NCI-H1417 (cell line): ENCODE data around the gene STIM2.
"Not testable (repeated sequence)": the region's sequence is repeated elsewhere in the genome, so short reads cannot be mapped to it uniquely, and the experiment has no call there.

Experiments
- DNase-seq, 3 experiments: peaks; one replicate each; lab custom pipeline; 2025; lab: John Stamatoyannopoulos, UW

Gene STIM2

DNA sequence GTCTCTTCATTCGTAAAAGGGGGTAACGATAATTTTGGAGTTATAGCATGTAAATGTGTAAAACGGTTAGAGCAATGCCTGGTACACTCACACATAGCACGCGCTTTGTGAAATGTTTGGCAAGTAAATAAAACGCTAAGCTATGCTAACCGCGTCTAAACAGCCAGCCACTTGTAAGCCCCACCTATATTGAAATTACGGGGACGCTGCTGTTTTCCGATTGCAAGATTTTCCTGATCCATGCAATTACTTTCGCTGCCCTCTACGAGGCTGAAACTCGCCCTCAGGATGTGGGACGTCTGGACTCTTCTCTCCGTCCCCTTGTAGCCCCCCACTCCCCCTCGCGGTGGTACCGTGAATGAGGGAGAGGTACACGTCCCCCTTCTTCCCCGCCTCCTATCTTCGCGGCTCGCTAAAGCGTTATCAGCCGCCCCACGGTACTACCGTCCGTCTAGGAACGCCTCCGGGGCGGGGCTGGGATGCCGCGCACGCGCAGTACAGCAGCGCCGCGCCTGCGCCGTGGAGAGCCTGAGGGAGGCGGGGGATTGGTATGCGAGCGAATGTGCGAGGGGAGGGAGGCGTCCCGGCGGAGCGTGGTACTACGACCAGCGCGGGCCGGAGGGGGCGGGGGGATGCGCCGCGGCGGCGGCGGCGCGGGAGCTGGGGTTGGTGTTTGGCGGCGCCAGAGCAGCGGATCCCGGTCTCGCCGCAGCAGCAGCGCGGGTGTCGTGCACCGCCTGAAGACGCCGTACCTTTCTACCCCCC, at the start of gene STIM2:
Gene STIM2, plus strand, starts transcription at position 685 of the 765 bp plus-strand sequence.
- DNase-seq = peak; percentile 97 to 99 (median 98)

- DNase-seq = not testable (repeated sequence)
Measured at GRCh38 chr4:26811571-26811970, 49.1 kb upstream of the STIM2 start.

GRCh38 chr4:26812049-26812714, 48.5 kb upstream of the STIM2 start:
- no peak for DNase-seq

- no peak for DNase-seq
Measured at GRCh38 chr4:26813698-26814097, 46.9 kb upstream of the STIM2 start.

DNA sequence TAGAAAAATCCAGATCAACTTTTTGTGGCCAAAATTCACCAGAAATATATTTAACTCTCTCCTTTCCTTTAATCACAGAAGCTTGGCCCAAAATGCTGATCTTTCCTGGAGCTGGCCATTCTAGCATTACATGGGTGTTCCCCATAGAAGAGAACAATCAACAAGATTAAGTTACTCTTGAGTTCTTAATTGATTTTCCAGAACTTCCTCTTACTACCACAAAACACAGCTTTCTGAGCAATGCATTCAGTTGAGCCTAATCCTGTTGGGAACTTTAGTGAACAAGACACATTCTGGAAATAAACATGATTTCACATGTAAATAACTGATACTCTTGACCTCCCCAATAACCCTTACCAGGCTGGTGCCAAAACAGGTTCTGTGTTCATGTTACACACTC, 45.4 kb upstream of the STIM2 start:
- DNase-seq = no peak

- peak in 2 of 3 experiments; percentile 3 to 33 for DNase-seq
Measured at GRCh38 chr4:26815706-26816105, 44.9 kb upstream of the STIM2 start.

DNA sequence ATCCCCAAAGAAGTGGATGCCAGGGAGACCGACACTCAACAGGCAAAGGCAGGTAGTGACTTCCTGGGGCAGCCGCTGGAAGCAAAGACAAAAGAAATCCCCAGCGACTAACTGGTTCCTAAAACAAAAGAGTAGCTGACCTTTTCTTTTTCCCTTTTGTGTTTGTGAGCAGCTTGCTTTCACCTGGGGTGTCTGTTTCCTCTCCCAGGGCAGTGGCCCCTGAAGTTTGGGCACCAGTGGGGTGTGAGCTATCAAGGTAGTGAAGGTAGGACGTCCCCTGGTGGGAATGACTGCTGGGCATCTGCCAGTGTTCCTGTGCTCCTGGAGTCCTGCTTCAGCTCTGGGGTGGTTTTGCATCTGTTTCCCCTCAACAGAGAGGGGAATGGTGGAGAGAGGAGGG, 41.6 kb upstream of the STIM2 start:
- peak in 2 of 3 experiments; percentile 46 to 68 for DNase-seq

DNA sequence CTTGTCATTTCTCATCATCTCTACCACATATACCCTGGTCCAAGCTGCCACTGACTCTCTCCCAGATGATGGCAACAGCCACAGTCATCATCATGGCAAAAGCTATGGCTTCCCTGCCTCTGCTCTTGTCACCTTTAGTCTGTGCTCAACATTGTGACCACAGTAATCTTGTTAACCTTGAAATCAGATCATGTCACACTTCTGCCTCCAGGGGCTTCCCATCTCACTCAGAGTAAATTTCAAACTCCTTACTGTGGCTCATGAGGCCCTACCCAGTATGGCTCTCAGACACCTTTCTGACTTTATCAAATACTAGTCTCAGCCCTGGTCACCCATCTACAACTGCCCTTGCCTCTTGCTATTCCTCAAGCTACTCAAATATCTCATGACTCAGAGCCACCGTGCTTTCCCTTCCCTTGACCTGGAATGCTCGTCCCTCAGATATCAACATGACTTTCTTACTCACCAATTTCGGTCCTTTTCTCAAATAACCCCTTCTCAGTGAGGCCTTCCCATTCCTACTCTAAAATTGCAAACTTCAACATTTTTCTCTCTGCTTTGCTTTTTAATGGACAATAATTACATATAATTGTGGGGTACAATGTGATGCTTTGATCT, 41.1 kb upstream of the STIM2 start:
- peak in 2 of 3 experiments; percentile 25 to 35 for DNase-seq

- DNase-seq = no peak
Measured at GRCh38 chr4:26820346-26820745, 40.3 kb upstream of the STIM2 start.

DNA sequence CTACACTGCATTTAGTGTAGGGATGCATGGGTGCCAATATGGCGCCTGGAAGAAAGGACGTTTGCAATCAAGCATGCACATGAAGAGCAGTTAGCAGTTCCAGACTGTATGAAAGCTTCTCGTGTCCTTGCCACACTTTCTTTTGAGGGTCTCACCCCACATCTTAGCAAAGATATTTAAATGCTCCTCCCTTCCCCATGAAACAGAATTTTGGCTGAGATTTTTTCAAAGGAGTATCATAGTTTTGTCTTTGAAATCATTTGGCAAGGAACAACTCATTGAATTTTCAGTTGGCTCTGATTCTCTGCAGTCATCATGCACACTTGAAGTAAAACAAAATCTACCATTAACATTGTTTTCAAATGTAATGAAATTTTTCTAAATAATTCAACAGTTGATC, 39.6 kb upstream of the STIM2 start:
- DNase-seq = no peak

GRCh38 chr4:26821677-26822503, 38.8 kb upstream of the STIM2 start:
- DNase-seq = no peak

DNA sequence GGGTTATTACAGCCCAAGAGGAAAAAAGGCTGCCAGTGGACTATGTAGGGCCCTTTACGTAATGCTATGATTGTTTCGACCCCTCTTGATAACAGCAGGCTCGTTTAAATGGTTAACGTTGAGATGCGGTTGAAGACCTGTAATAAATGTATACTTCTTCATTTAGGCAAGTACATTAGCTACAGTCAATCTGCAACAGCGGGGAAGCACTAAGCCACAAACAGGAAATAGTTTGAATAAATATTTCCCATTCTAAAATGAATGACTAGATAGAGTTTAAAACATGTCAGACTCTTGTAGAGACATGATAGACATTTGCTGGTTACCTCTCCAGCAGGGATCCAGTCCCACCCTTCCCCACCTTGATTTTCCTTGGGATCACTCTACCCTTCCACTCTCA, 38.1 kb upstream of the STIM2 start:
- no peak for DNase-seq

DNA sequence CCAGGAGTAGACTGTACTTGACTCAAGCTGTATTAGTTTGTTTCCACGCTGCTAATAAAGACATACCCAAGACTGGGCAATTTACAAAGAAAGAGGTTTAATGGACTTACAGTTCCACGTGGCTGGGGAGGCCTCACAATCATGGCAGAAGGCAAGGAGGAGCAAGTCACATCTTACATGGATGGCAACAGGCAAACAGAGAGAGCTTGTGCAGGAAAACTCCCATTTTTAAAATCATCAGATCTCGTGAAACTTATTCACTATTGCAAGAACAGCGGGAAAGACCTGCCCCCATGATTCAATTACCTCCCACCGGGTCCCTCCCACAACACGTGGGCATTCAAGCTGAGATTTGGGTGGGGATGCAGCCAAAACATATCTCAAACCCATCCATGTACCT, 37.7 kb upstream of the STIM2 start:
- not testable (repeated sequence) for DNase-seq

- DNase-seq = no peak
Measured at GRCh38 chr4:26823583-26823982, 37.1 kb upstream of the STIM2 start.

GRCh38 chr4:26824667-26825066, 36.0 kb upstream of the STIM2 start:
- DNase-seq = no peak

DNA sequence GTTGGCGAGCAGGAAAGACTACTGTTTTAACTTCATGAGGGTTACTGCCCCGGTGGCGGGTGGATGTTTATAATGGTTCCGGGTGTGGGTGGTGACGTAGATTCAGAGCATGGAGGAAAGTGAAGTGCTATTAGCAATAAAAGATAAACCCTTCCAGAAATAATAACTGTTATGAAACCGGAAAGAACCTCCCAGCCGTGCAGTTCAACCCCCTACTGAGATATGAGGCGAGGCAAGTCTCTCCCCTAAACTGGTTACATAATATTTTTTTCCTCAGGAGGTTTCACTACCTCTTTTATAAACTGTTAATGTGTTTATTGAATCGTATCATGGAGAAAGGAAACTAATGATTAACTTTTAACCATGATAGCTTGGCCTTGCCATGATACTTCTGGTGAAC, 33.9 kb upstream of the STIM2 start:
- DNase-seq = peak in 2 of 3 experiments; percentile 1 to 3

GRCh38 chr4:26827336-26827735, 33.3 kb upstream of the STIM2 start:
- DNase-seq = not testable (repeated sequence)

DNA sequence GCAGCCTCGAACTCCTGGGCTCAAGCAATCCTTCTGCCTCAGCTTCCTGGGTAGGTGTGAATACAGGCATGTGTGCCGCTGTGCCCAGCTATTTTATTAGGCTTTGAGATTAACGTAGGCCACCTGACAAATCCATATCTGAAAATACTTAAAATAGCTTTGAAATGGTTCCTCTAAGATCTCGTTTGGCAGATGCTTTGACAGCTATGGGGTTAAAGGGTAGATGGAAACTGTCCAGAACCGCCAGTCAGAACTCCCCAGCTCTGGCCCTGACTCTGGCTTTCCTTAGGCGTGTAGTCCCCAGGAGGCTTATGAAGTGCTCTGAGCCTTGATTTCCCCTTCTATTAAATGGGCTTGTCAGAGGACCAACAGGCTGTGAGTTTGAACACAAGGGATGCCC, 32.8 kb upstream of the STIM2 start:
- no peak for DNase-seq

GRCh38 chr4:26829018-26829417, 31.6 kb upstream of the STIM2 start:
- no peak for DNase-seq

DNA sequence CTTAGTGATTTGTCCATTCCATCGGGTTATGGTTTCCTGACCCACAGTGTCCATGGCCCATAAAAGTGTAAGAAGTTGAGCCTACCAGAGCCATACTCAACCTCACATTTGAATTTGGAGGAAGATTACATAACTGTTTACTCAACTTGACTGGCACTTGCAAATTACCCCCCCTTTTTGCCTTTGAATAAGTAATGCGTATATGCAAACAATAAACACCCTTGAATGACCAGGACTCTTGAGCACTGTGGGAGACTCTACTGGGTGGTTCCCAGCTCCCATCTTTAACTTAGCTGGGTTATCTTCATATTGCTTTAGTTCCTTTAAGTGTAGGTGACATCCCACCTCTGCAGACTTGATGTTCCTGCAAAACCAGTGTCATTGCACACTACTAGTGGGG, 30.6 kb upstream of the STIM2 start:
- no peak for DNase-seq

DNA sequence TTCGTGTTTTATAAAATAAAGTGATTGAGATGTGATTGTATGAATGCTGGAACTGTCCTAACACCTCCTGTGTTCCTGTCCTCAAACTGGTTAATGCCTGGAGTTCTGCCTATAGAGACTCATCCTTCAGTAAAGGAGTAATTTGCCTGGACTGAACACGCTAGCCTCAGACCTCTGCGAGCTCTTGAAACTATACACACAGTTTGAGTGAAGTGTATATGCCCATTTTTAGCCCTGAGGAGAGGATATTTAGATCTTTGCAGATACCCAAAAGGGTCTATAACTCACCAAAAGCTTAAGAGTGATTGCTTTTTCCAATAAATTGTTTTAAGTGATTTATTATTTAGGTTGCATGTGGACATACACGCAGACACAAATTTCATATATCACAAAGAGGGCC, 29.9 kb upstream of the STIM2 start:
- DNase-seq = no peak

DNA sequence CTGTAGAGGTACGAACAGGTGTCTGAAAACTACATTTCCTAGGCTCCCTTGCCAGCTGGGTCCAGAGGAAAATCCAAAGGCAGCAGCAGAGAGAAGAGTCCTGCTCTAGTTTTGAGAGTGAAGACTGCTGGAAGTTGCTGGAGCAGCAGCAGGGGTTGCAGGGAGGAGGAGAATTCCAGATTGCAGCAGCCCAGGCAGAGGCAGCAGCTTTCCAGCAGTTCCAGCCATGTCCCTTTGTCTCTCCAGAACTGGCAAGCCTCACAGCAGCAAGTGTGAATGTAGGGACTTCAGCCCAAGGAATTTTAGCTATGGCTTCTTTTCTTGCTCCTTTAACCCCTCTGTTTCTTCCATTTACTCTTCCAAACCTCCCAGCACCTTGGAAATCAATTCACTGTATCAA, 24.1 kb upstream of the STIM2 start:
- no peak for DNase-seq
